Non-pigmented ciliary epithelial cell (primary cell): ENCODE data around the gene USP3.
A peak's percentile ranks its signal among the peaks of the same experiment; 100 is the strongest.

Source experiments
- DNase-seq: peaks from one replicate; pipeline ENCODE4 v3.0.0-alpha.2; 2010; ENCODE audit warnings: low read depth

Gene USP3

DNA sequence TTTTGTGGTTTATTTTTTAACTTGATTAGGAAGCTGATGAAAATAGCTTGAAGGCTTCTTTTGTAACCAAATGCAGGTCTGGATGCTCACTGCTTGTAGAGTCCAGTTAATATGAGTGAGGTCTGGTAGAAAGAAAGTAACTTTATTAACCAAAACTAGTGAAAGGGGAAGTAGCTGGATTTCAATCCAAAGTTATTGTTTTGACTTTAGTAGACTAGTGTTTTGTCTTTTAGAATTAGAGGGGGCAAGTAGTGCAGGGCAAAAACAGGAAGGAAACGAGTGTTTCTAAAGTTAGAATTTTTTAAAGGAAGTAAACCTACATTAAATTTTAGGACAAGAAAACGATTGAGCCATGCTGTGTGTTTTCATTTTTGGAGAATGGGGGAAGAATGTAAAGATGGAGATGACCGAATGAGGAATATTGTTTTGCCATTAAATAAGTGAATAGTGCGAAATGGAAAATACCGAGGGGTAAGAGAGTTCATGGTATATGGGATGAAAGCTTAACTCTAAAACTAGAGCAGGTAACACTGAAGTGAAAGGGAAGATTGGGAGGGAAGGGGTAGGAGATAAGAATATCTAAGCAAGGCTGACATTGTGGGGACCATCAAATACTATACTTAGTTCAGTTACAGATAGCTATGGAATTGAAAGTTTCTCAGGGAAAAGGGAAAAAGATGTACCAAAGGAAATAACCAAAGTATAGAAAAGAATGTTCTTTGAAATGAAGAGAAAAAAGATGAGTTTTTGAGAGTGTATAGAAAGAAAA is 40.0 kb downstream of the USP3 start:
- DNase-seq, result no peak

DNA sequence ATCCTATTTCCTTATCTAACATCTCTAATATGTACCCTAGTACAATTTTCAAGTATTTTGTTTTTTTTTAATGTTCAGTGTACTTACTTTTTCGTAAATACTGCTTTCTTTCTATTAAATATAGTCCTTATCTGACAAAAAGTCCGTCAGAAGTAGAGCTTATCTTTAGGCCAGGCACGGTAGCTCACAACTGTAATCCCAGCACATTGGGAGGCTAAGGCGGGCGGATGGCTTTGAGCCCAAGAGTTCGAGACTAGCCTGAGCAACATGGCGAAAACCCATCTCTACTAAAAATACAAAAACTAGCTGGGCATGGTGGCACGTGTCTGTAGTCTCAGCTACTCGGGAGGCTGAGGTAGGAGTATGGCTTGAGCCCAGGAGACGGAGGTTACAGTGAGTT is 41.1 kb downstream of the USP3 start:
- DNase-seq, result no peak

DNA sequence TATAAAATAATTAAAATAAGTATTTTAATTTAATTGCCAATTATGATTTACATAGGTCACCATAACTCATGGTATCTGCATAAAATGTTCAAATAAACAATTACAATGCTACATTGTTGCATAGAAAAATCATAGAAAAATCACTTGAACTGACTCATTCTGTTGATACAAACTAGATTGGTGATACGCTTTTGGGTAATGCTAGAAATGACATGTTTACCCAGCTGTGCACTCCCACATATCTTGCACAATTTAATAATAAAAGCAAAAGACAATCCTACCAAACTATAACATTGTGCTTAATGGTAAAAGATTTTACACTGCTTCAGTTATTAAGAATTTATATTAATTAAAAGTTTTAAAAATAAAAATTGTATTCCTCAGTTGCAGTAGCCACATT is 47.0 kb downstream of the USP3 start:
- peak; percentile 40 for DNase-seq

DNA sequence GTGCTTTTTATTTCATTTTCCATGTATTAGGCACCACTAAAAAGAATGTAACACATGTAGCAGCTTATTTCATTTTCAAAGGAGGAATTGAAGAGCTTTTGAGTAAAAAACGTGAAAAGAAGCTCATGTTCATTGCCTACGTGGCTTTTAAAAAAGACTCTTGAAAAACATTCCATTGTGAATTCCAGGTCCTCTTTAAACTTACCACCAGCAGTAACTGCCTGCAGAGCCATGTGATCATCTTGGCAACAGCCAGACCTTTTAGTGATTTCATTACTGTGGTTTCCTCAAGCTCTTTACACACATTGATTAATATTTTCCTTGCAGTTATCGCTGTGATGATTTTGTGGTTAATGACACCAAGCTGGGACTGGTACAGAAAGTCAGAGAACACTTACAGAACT is 49.0 kb downstream of the USP3 start:
- DNase-seq, result peak; percentile 94

DNA sequence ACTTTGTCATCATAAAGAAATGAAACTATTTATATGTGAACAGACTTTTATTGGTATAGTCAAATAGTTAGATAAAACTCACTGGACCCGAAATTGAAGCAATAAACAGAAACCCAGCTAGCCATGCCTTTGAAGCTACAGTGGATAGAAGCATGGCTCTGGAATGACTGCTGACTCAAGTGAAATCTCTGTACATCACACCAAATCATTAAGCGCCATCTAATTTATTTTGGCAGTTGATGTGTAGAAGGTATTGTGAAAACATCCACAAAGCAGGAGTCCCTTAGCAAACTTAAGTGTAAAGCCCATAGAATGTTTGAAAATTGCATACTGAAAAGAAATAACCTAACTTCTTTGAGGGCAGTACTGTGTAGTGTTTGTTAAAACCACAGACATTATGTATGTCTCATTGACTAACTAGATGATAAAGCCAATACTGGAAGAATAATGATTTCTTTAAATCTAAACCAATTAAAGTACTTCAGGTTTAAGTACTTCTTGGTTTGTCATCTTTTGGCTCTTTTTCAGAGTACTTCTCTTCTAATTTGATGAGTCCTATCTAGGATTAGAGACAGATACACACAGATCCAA is 50.0 kb downstream of the USP3 start:
- DNase-seq, result no peak

DNA sequence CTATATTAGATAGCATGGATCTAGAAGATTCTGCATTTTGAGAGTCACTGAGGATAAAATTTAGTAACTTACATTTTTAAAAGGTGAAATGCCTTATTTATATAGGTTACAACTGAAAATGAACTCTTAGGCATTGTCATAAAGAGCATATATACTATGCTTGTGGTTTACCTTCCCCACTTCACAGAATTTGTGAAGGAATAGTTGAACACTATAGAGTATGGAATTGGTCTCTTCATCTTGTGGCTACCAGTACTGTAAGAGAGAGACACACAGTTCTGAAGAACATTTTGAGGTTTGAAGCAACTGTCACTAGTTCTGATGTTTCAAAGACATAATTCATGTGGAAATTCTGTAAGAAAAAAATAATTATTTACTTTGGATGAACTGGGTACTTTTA is 51.1 kb downstream of the USP3 start:
- no peak for DNase-seq

DNA sequence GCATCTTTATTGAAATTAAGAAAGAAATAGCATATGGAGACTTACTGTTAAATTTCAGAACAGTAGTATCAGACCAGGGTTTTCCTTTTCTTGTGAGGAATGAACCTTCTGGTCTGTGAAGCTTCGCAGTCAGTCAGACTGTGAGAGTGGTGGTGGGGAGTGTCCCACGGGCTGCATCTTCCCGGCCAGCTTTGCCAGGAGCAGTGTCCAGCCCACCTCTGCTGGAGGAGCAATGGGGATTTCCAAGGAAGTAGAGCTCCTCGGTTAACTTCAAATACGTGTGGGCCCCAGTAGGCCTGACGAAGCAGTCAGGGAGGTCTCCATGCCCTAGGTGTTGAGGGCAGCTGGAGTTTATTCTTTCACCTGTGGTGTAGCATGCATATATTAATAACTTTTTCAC is 51.9 kb downstream of the USP3 start:
- no peak for DNase-seq

DNA sequence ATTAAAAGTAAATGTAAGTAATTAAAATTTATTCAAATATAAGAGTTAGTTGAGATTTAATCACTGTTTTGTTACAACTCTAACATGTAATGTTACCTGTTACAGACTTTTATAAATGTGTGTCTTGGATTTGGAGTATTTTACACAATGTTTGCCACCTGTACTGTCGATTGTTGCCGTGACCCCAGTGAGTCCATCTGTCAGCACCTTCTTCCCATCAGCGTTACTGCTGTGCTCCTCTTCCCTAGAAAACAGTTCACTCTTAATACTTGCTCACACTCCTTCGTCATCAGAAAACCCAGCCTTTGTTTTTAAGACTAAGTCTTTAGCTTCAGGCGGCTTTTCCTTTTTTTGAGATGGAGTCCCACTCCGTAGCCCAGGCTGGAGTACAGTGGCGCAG is 52.3 kb downstream of the USP3 start:
- no peak for DNase-seq

DNA sequence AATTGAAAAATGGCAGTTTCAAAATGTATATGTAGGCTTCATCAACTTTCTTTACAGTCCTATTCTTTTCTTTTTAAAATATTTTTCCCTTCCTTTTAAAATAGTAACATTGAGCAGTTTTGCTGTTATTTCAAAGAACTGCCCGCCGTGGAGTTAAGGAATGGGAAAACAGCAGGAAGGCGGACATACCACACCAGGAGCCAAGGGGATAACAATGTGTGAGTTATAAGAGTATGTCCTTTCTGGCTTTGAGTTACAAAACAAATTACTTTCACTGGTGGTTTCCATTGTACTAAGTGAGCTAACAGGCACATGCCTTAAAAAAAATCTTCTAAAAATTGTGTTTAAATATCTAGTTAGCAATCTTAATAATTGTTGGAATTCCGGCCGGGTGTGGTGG is 55.4 kb downstream of the USP3 start:
- DNase-seq, result no peak

DNA sequence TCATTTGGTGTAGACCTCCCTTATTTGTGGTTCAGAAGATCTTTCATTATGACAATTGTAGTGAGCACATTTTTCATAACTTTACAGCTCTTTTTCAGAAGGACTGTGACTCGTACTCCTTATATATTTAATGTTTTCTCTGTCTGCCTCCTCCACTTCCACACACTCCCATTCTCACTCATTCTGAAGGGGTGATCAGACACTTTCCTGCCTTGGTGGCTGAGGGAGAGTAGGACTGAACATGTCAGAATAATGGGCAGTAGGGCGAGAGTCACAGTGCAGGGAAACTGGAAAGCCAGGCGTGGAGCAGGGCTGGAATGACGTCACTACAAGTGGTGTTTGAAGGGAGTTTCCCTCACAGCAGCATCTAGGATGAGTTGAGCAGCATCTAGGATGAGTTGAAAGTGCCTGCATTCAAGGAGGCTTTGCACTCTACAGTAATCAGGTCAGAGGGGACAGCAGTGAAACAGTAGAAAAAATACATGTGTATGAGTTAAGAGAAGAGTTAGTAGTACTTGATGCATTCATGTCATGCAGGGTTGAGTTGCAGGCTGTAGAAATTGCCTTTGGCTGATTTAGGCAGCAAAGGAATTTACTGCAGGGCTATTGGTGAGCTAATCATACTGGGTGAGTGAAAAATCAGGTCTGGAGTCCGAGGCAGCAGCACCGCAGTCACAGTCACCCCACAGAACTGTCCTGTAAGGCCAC is 56.5 kb downstream of the USP3 start:
- no peak for DNase-seq

DNA sequence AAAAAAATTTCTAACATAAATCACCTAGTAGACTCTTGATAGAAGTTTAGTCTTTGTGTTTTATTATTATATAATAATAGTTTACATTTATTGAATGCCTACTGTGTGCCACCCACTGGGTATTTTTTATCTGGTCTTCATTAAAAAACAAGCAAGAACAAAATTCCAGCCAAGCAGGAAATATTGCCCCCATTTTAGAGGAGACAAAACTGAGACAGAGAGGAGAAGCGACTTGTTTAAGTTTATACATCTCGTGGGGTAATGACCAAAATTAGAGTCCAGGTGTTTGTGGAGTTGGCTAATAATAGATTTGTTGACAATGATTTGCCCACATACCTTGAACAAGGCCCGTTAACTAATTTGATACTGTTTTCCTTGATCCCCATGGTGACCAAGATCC is 59.7 kb downstream of the USP3 start:
- DNase-seq, result no peak

DNA sequence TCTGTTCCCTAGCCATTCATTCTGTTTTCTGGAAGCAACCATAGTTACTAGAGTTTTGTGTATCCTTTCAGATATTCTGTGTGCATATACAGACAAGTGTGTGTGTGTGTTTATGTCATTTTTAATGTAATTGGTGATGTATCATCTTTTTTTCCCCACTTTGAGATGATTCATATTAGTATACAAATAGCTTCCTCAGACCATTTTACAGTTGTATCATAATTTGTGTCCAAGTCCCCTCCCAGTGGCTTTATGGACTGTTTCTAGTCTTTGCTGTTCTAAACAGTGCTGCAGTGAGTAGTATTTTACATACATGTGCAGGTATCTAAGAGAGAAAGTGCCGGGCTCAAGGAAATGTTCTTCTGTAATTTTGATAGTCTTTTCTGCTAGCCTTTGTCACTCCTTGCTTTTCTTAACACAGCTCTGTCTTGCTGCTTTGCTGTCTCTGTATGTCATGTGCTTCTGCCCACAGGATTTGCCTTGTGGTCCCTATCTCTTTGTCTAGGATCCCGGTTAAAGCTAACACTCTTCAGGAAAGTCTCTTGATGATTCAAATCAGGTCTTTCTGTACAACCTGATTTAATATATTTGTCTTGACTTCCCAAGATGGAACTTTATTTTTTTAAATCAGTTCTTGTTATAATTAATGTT is 61.3 kb downstream of the USP3 start:
- DNase-seq, result no peak

DNA sequence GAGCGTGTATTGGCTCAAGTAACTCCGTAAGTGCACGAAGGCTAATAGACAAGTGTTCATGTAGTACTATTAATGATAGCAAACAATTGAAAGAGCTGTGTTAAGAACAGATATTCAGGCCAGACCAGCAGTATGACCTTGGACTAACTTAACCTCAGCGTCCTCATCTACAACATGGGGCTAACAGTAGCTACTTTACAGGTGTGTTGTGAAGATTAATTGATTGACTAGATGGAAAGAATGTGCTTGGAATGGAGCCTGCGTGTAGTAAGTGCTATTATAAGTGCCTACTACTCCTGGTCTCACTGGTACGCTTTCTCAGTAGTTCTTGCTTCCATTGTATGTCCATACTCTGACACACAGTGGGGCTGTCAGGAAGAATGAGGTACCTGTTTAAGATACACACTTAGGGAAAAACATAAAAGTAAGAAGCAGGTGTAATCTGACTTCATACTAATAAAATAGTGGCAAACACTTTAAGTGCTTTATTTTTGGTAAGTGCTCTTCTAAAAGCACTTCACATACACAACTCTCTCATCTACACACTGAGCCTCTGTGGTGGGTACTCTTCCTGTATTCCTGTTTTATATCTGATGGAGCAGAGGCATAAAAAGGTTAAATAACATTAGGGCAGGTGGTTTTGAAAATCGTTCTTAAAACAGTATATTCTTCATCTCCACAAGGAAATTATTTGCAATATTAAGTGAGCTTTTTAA is 68.5 kb downstream of the USP3 start:
- no peak for DNase-seq

DNA sequence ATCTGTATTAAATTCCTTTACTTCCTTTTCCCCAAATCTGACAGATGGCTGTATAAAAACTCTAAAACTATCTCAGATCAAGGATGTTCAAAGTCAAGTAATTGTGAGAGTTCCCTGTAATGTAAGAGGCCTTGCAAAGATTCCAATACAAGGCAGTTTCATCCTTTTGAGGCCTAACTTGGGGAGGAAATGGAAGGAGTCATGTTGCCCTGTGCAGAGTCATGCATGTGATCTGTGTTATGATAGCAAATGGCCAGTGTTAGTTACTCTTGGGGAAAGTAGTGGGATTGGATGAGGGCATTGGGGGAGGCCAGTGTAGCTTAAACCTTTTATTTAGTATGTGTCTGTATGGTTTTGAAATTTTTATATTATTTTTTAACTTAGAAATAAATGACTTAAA is 69.1 kb downstream of the USP3 start:
- DNase-seq, result no peak

DNA sequence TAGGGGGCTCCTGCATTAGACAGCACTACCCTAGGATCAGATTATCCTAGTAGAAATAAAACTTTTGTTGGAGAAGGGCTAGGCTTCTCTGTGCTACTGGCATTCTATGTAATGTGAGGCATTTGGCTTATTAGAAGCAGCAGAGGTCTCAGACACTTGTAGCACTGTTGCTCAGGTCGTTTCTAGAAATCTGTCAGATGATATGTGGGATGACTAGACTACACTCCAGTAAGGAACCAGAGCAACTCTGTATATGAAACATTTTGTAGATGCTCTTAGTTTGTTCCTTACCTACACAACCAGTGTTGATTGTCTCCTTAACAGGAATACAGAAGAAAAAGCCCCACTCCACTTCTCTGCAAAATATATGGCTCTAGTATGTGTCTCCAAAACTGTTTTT is 70.9 kb downstream of the USP3 start:
- no peak for DNase-seq

DNA sequence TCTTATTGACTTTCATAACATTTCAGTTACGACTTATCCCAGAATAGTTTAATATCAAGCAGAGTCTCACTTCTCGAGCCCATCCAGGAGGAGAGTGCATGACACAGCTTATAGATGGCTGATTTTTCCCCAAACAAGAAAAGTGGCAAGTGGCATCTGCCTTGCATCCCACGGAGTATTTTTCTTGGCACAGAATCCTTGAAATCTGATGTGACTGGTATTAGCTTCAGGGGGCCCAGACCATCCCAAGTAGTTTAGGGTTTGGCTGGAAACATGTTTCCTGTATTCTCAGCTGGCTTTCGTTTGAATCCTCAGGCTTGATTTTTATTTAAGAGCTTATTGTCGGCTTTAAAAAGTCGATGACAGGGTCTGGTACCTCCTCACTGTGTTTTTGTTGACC is 72.0 kb downstream of the USP3 start:
- DNase-seq, result no peak

DNA sequence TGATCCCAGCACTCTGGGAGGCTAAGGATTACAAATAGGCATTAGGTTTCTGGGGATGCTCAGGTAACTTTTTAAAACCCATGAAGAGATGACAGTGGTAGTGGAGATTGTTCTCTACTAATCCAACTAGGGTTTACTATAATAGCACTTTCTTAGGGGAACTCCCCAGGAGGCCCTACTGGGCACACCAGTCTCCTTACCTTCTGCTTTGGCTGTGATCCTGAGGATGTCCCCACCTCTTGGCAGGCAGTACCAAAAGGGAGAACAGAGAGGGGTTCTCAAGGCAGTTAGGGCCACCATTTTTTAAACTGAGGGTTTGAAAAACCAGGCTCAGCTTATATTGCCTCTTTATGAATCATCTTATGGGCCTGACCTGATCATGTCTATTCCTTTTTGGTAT is 77.8 kb downstream of the USP3 start:
- DNase-seq, result no peak

DNA sequence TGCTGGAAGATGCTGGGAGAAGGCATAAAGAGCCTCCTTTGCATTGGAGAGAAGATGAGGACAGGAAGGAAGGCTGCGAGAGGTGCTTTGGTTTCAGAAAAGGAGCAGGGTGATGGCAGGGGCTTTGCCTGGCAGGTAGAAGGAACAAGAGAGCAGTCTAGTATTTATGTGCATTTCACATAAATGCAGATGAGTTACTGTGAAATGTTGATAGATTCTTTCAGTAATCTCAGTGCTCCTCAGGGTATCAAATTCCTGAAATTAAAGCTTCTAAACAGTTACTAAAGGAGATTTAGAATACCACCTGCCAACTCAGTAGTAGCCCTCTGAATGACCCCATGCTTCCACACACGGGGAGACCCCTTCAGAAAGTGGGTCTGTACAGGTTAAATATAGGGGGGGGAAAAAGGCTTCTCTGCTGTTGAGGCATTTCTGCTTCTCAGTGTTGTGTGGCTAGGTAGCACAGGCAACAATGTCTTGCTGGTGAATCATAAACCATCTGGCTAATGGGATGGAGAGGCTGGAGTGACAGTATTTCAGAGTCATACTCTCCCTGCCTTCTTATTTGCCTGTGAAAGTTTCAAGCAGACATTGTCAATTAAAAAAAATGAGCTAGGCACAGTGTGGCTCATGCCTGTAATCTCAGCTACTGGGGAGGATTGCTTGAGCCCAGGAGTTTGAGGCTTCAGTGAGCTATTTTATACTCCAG is 78.5 kb downstream of the USP3 start:
- peak; percentile 67 for DNase-seq

DNA sequence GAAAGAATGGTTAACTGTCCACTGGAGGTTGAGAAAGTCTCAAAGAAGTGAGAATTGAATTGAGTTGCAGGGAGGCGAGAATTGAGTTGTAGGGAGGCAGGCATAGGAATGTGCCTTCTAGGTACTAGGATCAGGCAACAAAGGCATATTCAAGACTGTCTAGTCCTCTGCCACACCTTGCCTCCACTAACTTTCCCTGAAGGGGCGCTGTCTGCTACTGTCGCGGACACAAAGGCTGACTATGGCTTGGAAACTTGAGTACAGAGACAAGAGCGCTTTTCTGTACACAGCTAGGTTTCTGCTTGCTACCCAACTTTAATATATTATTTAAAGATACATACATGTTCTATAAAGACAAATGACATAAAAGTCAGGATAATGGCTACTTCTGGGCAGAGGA is 82.4 kb downstream of the USP3 start:
- DNase-seq, result no peak

DNA sequence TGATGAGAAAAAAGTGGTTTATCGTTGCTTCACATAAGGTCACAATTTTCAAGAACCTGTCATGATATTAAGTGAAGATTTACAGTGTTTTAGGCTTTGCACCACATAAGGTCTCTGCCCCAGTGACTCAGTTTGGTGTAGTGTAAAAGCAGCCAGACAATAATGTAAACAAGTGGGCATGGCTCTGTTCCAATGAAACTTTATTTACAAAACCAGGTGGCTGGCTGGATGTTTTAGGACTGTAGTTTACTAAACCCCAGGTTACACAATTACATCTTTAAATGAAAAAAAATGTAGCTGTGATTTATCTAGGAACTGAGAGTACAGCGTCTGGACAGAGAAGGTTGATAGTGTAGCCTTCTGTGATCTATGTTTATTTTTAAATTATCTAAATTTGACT is 83.1 kb downstream of the USP3 start:
- no peak for DNase-seq

DNA sequence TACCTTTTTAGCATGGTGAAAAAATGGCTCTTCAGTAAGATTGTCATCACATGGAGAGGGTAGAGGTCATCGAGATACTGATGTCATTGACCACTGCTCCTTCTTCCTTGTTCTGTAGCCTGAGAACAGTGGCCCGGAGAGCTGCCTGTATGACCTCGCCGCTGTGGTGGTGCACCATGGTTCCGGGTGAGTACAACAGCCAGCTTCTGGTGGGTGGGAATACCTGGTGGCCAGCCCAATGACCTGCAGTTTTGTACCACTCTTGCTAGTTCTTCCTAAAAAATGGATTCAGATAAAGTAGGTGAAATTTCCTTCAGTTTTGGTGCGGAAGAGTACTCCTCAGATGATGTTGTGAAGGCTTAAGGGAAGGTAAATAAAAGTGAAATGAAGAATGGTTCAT is 84.4 kb downstream of the USP3 start:
- DNase-seq, result no peak
